Measurements from ENCODE around the gene LRRC8E.
"Not testable (repeated sequence)": the region's sequence is repeated elsewhere in the genome, so short reads cannot be mapped to it uniquely, and the experiment has no call there.

Gene LRRC8E

DNA sequence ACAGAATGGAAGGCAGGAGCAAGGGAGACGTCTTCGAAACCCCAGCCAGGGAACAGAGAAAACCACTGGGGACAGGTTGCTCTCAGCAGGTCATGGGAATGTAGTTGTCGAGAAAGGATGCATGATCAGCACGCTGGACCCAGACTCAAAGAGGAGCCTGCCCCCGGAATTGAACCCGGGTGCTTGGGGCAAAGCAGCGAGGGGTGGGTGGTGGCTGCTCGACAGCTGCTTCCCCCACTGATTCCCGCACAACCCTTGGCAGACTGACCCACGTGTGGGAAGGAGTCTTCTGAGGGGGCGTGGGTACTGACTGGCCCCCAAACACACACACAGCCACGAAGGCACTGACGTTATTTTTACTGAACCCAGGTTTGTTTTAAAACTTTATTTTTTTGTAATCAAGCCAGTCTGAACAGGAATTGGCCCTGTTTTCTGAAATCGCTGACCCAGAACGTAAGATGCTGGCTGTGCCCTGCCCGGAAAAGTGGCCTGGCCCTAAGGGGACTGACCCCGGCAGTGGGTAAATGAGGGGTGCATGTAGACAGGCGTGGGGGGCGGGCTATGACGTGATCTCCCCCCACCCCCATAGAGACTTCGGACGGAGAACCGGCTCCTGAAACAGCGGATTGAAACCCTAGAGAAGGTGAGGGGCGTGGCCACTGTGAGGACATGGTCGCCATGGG, 32.7 kb upstream of the LRRC8E start:
- no peak for DNase-seq

DNA sequence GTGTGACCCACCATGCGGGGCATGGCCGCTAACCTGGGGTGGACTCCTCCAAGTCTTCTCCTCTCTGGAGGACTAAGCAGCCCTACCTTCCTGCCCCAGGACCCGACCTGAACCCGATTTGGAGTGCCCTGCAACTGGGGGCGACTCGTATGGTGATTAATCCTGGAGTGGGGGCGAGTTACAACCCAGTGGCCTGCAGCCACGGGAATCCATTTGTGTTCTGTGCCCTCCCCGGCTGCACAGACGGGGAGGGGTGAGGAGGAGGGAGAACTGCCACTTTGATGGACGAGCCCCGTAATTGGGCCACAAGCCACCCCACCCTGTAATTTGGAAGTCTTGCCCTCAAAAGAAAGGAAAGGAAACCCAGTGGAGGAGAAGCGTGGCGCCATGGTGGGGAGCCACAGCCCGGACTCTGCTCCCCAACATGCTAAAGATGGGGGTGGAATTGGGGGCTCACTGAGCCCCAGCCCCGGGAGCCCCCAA, 32.2 kb upstream of the LRRC8E start:
- no peak for DNase-seq

- DNase-seq: no peak
These were observed 31.3 kb upstream of the LRRC8E start for GRCh38 chr19:7856679-7857663.

- DNase-seq: no peak
These were observed 30.6 kb upstream of the LRRC8E start for GRCh38 chr19:7857727-7858108.

DNA sequence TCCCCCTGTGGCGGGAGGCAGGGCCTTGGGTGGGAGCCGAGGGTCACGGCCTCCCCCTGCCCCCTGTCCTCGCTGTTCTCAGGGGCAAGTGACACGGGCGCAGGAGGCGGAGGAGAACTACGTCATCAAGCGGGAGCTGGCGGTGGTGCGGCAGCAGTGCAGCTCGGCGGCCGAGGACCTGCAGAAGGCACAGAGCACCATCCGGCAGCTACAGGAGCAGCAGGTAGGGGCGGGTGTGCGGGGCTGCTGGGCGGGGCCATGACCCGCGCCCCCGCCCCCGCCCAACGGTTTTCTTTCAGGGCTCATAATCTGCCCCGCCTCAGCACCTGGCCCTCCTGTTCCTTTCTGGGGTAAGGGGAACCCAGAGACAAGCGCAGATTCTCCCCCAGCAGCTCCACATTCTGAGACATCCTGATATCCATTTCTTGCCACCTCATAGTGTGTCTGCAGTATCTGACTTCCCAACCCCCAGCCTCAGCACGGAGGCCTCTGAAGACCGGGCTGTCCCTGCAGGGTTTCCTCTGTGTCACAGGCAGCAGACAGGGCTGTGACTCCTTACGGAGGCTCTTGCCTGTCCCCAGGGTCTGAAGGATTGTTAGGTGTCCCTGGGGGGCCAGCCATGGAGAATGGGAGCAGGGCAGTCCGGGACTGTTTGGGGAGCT, 30.1 kb upstream of the LRRC8E start:
- DNase-seq: no peak

DNA sequence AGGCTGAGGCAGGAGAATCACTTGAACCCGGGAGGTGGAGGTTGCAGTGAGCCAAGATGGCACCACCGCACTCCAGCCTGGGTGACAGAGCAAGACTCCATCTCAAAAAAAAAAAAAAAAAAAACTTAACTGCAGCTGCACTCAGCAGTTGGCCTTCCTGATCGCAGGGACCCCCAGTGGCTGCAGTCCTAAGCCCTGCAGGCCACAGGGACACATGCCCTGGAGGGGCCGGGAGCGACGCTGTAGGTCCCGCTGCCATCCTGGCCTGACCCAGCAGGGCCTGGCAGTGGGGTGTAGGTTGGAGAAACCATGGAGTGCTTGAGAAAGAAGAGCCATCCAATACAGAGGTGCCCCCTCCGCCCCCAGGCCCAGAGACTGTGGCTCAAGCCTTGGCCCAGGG, 29.2 kb upstream of the LRRC8E start:
- not testable (repeated sequence) for DNase-seq

GRCh38 chr19:7859831-7860713, 28.2 kb upstream of the LRRC8E start:
- no peak for DNase-seq

DNA sequence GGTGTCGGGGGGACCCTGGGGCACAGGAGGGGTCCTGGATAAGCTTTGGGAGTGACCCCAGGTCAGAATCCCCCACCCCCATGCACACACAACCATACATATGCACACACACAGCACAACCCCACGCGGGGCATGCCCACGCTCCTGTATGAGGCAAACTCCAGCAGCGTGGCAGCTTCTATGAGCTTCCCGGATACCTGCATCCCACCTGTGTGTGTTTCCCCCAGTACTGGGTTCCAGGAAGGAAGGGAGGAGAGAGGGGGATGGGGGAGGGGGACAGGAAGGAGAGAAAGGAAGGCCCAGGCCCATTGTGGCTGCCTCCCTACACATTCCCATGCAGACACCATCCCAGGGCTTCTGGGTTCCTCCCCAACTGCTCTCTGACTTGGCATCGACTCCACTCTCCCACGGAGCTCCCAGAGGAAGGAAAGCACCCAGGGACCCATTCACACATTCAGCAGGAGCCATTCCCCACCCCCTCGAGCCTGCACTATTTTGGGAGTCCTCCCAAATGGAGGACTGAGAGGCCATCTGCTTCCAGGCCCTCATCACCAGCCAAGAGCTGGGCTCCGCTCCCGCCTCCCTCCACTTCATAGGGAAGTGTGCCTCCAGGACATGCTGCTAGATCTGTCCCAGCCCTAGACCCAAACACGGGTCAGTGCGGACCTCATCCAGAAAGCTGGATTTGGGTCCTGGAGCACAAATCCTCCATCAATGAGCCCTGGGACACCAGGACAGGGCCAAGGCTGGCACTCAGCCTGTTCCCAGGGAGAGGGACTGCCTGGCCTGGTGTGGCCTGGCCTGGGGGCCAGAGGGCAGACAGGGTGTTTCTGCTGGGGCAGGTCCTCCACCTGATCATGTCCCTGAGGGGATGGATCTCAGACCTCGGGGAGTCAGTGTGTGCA, 27.3 kb upstream of the LRRC8E start:
- DNase-seq: no peak

DNA sequence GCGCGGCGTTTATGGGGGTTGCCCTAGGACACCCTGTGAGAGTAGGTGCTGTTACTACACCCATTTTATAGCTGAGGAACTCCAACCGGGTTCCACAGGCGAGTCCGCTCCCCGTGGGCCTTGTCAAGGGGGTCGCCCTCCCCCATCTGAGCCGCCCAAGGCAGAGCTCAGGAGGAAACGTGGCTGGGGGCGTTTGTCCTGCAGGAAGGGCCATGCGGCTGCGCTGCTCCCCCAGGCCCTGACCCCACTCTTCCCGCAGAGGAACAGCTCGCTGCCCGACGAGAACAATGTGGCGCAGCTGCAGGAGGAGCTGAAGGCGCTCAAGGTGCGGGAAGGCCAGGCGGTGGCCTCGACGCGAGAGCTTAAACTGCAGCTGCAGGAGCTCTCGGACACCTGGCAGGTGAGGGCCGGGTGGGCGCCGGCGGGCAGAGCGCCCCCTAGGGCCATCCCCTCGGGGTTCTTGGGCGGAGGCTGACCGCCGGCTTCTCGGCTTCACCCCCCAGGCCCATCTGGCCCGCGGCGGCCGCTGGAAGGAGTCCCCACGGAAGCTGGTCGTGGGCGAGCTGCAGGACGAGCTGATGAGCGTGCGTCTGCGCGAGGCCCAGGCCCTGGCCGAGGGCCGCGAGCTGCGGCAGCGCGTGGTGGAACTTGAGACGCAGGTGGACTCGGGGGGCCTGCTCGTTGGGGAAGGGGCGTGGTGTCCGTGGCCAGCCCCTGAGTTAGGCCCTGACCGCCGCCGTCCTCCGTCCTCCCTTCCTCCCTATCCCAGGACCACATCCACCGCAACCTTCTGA, 26.5 kb upstream of the LRRC8E start:
- DNase-seq: no peak

GRCh38 chr19:7862413-7862951, 25.8 kb upstream of the LRRC8E start:
- no peak for DNase-seq

DNA sequence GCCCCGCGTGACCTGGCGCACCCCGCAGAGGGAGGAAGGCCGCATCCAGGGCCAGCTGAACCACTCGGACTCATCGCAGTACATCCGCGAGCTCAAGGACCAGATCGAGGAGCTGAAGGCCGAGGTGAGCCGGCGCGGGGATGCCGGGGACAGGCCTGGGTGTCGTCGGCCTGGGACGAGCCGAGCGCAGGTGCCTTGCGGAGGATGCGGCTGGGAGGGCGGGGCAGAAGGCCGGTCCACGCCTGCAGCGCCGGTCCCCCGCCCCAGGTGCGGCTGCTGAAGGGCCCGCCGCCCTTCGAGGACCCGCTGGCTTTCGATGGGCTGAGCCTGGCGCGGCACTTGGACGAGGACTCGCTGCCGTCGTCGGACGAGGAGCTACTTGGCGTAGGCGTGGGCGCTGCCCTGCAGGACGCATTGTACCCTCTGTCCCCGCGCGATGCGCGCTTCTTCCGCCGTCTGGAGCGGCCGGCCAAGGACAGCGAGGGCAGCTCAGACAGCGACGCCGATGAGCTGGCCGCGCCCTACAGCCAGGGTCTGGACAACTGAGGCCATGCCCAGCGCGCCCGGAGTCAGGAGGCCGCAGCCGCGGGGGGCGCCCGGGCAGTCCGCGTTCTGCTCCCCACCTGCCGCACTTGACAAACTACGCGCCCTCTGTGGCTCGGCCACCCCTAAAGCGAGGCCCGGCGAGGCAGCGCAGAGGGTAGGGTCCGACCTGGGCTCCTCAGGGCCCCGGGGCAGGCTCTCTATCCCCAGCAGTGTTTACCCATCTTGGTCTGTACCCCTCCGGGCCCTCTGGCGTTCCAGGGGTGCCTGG, 24.9 kb upstream of the LRRC8E start:
- no peak for DNase-seq

DNA sequence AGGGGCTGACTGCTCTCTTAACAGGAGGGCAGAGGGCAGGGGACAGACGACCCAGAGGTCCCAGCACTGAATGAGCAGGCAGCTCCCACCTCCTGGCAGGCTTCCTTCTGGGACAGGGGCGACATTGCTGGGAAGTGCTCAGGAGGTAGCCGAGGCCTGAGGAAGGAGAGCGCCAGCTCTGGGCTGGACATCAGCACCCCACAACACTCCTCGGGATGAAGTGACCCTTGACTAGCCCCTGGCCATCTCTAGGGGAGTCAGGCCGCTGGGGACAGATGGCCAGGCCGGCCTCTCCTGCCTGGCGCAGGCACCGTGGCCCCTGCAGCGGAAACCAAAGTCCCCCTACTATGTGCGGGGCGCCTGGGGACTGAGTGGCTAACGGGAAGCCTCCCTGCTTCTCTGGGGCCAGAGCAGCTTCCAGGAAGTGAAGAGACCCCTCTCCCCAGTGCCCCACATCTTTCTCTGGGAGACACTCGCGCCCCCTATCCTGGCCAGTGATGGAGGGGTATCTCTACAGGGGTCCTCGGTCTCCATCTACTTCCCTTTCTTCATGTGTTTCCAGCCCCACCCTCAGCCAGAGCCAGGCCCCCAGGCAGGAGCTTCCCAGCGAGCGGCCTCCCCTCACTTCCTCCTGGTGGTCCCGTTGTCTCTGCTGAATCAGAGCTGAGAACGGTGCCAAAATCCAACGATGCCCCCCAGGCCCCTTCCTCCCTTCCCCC, 24.2 kb upstream of the LRRC8E start:
- DNase-seq: no peak

- no peak for DNase-seq
These were observed 23.6 kb upstream of the LRRC8E start for GRCh38 chr19:7864690-7865074.

DNA sequence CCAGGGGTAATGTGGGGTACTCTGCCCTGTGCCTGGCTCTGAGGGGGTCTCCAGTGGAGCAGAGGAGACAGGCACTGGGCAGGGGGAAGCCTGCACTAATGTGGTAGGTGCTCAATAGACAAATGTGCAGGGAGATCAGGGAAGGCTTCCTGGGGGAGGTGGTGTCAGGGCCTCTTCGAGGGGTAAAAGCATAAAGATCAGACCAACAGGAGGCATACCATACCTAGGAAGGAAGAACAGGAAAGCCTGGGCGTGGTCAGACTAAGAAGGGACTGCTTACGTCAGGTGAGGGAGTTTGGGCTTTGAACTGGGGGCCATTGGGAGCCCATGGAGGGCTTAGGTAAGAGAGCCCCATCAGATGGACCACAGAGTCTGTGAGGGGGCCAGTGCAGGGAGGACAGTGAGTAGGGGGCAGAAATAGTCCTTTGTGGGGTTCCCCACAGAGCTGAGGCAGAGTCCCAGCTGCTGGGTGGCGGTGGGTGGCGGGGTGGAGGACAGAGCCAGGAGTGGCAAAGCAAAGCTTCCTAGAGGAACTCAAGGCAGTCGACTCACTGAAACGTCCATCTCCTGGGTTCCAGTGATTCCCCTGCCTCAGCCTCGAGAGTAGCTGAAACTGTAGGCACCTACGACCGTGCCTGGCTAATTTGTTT, 22.9 kb upstream of the LRRC8E start:
- DNase-seq: no peak

- DNase-seq: no peak
These were observed 21.8 kb upstream of the LRRC8E start for GRCh38 chr19:7866399-7867091.

- no peak for DNase-seq
These were observed 21.0 kb upstream of the LRRC8E start for GRCh38 chr19:7867092-7867844.

DNA sequence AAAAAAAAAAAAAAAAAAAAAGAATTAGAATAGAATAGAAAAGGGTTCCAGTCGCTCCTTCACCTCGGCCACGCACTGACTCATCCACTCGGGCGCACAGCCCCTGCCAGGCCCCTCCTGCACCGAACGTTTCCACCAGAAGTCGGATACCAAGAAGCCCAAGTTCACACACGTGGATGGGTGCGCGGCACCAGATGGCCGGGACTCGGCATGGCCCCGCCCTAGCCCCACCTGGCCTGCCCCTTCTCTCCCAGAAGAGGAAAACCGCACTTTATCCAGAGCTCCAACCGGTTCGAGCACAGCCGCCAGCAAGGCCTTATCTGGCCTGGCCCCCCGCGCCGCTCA, 20.0 kb upstream of the LRRC8E start:
- no peak for DNase-seq
